HepG2 (cell line): Measurements from ENCODE around the gene FYB1. TPM values are rescaled to one million over a fixed set of nuclear protein-coding genes. Genes with fewer than 3 reads are reported as not detected.

ENCODE experiments used
- ATAC-seq: fragments of 200-7000 bp; cut with Tn5 transposase; 3 replicates; pipeline ENCODE4 v1.9.1; 2020; ENCODE audit warnings: mild to moderate bottlenecking, moderate library complexity
- BruUV-seq: library from RNA; stranded (reverse); fragments of 400-500 nt; replicated peaks from 2 replicates; lab custom pipeline; 2021; lab: Mats Ljungman, UMichigan
- CTCF ChIA-PET: fragments of 300-600 bp; formaldehyde crosslinking; extraction: SDS; loops from one replicate; lab custom pipeline; 2021; ENCODE audit warnings: low total read pairs, inconsistent platforms, low intra/inter-chr PET ratio; lab: Yijun Ruan, JAX
- POLR2A ChIA-PET: fragments of 350-600 bp; sonication (Branson Sonifier 250); formaldehyde crosslinking; loops from one replicate; lab custom pipeline; 2020; ENCODE audit warnings: antibody characterized with exemption, inconsistent platforms; lab: Yijun Ruan, JAX
- DNase-seq: peaks from one replicate; pipeline ENCODE4 v3.0.0-alpha.2; 2015; ENCODE audit warnings: low spot score
- FAIRE-seq: peaks from 3 replicates; lab custom pipeline; 2011; peaks lifted over from hg19 to GRCh38; lab: Jason Lieb, UNC
- H2AFZ ChIP-seq: one replicate; pipeline ENCODE4 v1.6.1; 2011; ENCODE audit warnings: low read length, inconsistent platforms
- H3K27ac ChIP-seq: fragments of 300-600 bp; 3 replicates; pipeline ENCODE4 v1.8.0; 2011; ENCODE audit warnings: mixed run types, mild to moderate bottlenecking, mixed read lengths, low read length, inconsistent platforms; ENCODE audit not compliant: insufficient read depth; ENCODE audit errors: extremely low read length
- H3K27me3 ChIP-seq, 2 experiments: fragments of 200-600 bp in 1 of 2; 2 replicates in 1 of 2; 3 replicates in 1 of 2; pipeline versions ENCODE4 v1.6.0 to v1.8.0; 2011; ENCODE audit warnings: low read length in 2 of 2, mild to moderate bottlenecking in 2 of 2, moderate library complexity in 2 of 2, inconsistent platforms in 1 of 2; ENCODE audit not compliant: insufficient read depth in 2 of 2, control insufficient read depth in 1 of 2
- H3K36me3 ChIP-seq, 2 experiments: fragments of 200-600 bp in 1 of 2; replicated peaks in 1 of 2; 2 replicates in 1 of 2; 3 replicates in 1 of 2; pipeline versions ENCODE4 v1.5.1 to v1.8.0; 2011; ENCODE audit warnings: low read length in 2 of 2, inconsistent platforms in 1 of 2; ENCODE audit not compliant: insufficient read depth in 2 of 2, control insufficient read depth in 1 of 2
- H3K4me1 ChIP-seq: 2 replicates; pipeline ENCODE4 v1.5.1; 2012; ENCODE audit warnings: low read length, inconsistent platforms; ENCODE audit not compliant: insufficient read depth
- H3K4me2 ChIP-seq: 2 replicates; pipeline ENCODE4 v1.6.0; 2011; ENCODE audit warnings: low read depth, low read length, inconsistent platforms
- H3K4me3 ChIP-seq, 3 experiments: fragments of 200-600 bp in 1 of 3; sonication (generic), shearing (Covaris generic) in 1 of 3; replicated peaks in 1 of 3; 2 replicates each; pipeline ENCODE4 v1.5.1; 2011 to 2016; ENCODE audit warnings: low read length in 3 of 3, inconsistent platforms in 2 of 3, low read depth in 2 of 3, mild to moderate bottlenecking in 2 of 3, control low read depth in 1 of 3, mixed read lengths in 1 of 3; ENCODE audit not compliant: insufficient read depth in 1 of 3
- H3K79me2 ChIP-seq: one replicate; pipeline ENCODE4 v1.6.1; 2011; ENCODE audit warnings: low read length, inconsistent platforms; ENCODE audit not compliant: insufficient read depth
- H3K9ac ChIP-seq: 2 replicates; pipeline ENCODE4 v1.6.0; 2011; ENCODE audit warnings: mild to moderate bottlenecking, low read depth, low read length, inconsistent platforms; ENCODE audit not compliant: insufficient read depth
- H3K9me3 ChIP-seq: 2 replicates; pipeline ENCODE4 v1.5.1; 2012; ENCODE audit warnings: mild to moderate bottlenecking, low read length
- H4K20me1 ChIP-seq: 2 replicates; pipeline ENCODE4 v1.6.0; 2011; ENCODE audit warnings: inconsistent platforms, mild to moderate bottlenecking, low read length, moderate library complexity; ENCODE audit not compliant: insufficient read depth
- BRCA1 ChIP-seq: sonication (generic); formaldehyde crosslinking; IDR thresholded peaks from 2 replicates; pipeline ENCODE4 v1.4.0; 2020; ENCODE audit warnings: missing genetic modification reagents
- NFIB ChIP-seq: sonication (generic); formaldehyde crosslinking; IDR thresholded peaks from 2 replicates; pipeline ENCODE4 v1.9.0; 2021; ENCODE audit warnings: missing genetic modification reagents, mild to moderate bottlenecking, borderline replicate concordance
- PLRG1 ChIP-seq: fragments of 450-650 bp; conservative IDR thresholded peaks from 2 replicates; pipeline ENCODE4 v1.6.1; 2016
- SETDB1 ChIP-seq: sonication (generic); formaldehyde crosslinking; IDR thresholded peaks from 2 replicates; pipeline ENCODE4 v1.5.1; 2020; ENCODE audit warnings: missing genetic modification reagents, mild to moderate bottlenecking, borderline replicate concordance
- THAP7 ChIP-seq: sonication (generic); formaldehyde crosslinking; IDR thresholded peaks from 2 replicates; pipeline ENCODE4 v1.8.1; 2023; ENCODE audit warnings: mild to moderate bottlenecking, missing genetic modification reagents
- WGBS: methylation state at CpG from one replicate; pipeline ENCODE4 v1.1.6; 2017; ENCODE audit warnings: low lambda C conversion rate; 5-methylcytosine and 5-hydroxymethylcytosine counted together
- in situ Hi-C: cut with HindIII; loops from 2 replicates; pipeline ENCODE4 v1.10.0; 2017; ENCODE audit warnings: low pct_unique_long_range_greater_than_20kb; ENCODE audit not compliant: extremely low pct_ligation_motif_present
- intact Hi-C: fragments of 100-400 bp; cut with micrococcal nuclease; formaldehyde crosslinking; loops from one replicate; pipeline ENCODE4 v1.10.0; 2022; ENCODE audit not compliant: unreplicated experiment
- polyA plus RNA-seq, 8 experiments: library from polyadenylated mRNA; depleted of rRNA in 3 of 8; stranded (reverse) in 7 of 8; unstranded in 1 of 8; fragments of >200 nt; fragmentation: Illumina TruSeq in 4 of 8; extraction: Trizol in 4 of 8; gene quantifications; 2 replicates each; pipeline versions ENCODE4 v1.2.1 to v1.2.3, GENCODE V29; 2011 to 2016; ENCODE audit warnings: low read depth in 4 of 8, missing spikeins in 1 of 8, mixed read lengths in 1 of 8; ENCODE audit not compliant: insufficient read depth in 1 of 8
- total RNA-seq, 5 experiments: library from RNA; depleted of rRNA; stranded (reverse); fragments of >200 nt; fragmentation: Illumina TruSeq; extraction: Trizol; gene quantifications; 2 replicates each; pipeline ENCODE4 v1.2.3, GENCODE V29; 2016; ENCODE audit warnings: low read depth in 1 of 5

The FYB1 gene
- total and polyA plus RNA-seq, 2 of the 13 experiments (the other 11 are each of a cell fraction or from before 2014, with no cell fraction given), result 0.03 TPM; not detected in 1

GRCh38 chr5:39218482-39219402 is 621 bp downstream of the FYB1 start:
- ChIA-PET POLR2A (no interaction called here), CTCF (interaction anchor here (1.2 to 3.3 kb wide), 2 partner anchors 65 to 329 kb away, joined by 5 to 20 read pairs; no protein-coding TSS in a partner anchor)
- FAIRE-seq, result no peak
- Histone ChIP-seq H3K4me1 (peaks cover 13% of the 10 kb centered on the region), H3K4me3 (no peak overlapping the region), H3K27me3 (no peaks in the 10 kb centered on the region), H3K36me3 (no peaks in the 10 kb centered on the region), H3K9me3 (no peaks in the 10 kb centered on the region), H2AFZ (no peak overlapping the region), H3K27ac (no peak overlapping the region), H4K20me1 (no peaks in the 10 kb centered on the region), H3K79me2 (no peaks in the 10 kb centered on the region), H3K9ac (no peak overlapping the region), H3K4me2 (no peak overlapping the region; the same call in 1 of the 2 replicates)
- no peak for ATAC-seq
- intact Hi-C loops (loop anchor here (5.0 to 10.0 kb wide), 3 partner anchors 146 to 329 kb away; partner anchors contain the start of gene C9), in situ Hi-C loops (loop anchor here (5.0 to 25.0 kb wide), 2 partner anchors 64 to 344 kb away; no protein-coding TSS in a partner anchor)
- TF ChIP-seq THAP7 (CRISPR knock-in tag), result no peak
- TF ChIP-seq NFIB, result no peak
- TF ChIP-seq BRCA1, result no peak
- TF ChIP-seq PLRG1, result no peak
- TF ChIP-seq SETDB1 (CRISPR knock-in tag), result no peak
- DNase-seq, result no peak
- 15% methylated on average over 7 of the region's 8 CpGs for WGBS
- no TSS peak for BruUV-seq
